KMS-11 (cell line): ENCODE data around the gene EFCC1.

Source experiments
- H2AFZ ChIP-seq: fragments of 200-600 bp; sonication (generic); 2 replicates; pipeline ENCODE4 v1.6.1; 2016; ENCODE audit warnings: antibody characterized with exemption, mixed run types, low read depth
- H3K27ac ChIP-seq: fragments of 200-600 bp; sonication (generic); 2 replicates; pipeline ENCODE4 v1.6.1; 2016; ENCODE audit warnings: mild to moderate bottlenecking, mixed run types
- H3K27me3 ChIP-seq: fragments of 200-600 bp; sonication (generic); 2 replicates; pipeline ENCODE4 v1.6.1; 2017; ENCODE audit warnings: mild to moderate bottlenecking, low read depth, mixed run types, moderate library complexity; ENCODE audit not compliant: insufficient read depth
- H3K36me3 ChIP-seq: fragments of 200-600 bp; sonication (generic); 2 replicates; pipeline ENCODE4 v1.6.1; 2017; ENCODE audit warnings: mild to moderate bottlenecking, mixed run types; ENCODE audit not compliant: insufficient read depth
- H3K4me1 ChIP-seq: fragments of 200-600 bp; sonication (generic); 2 replicates; pipeline ENCODE4 v1.6.1; 2016; ENCODE audit warnings: mild to moderate bottlenecking, low read depth, mixed run types; ENCODE audit not compliant: poor library complexity, severe bottlenecking
- H3K4me2 ChIP-seq: fragments of 200-600 bp; sonication (generic); 2 replicates; pipeline ENCODE4 v1.7.0; 2016; ENCODE audit warnings: mild to moderate bottlenecking, mixed run types
- H3K4me3 ChIP-seq: fragments of 200-600 bp; sonication (generic); IDR thresholded peaks from 2 replicates; pipeline ENCODE4 v1.6.1; 2017; ENCODE audit warnings: low read depth, low read length, mixed read lengths; ENCODE audit not compliant: insufficient read depth
- H3K79me2 ChIP-seq: fragments of 200-600 bp; sonication (generic); 2 replicates; pipeline ENCODE4 v1.6.1; 2016; ENCODE audit warnings: low read depth, mixed run types; ENCODE audit not compliant: insufficient read depth
- H3K9ac ChIP-seq: fragments of 200-600 bp; sonication (generic); 2 replicates; pipeline ENCODE4 v1.6.1; 2016; ENCODE audit warnings: mild to moderate bottlenecking, mixed run types
- H4K20me1 ChIP-seq: fragments of 200-600 bp; sonication (generic); 2 replicates; pipeline ENCODE4 v1.6.1; 2016; ENCODE audit warnings: mild to moderate bottlenecking, mixed run types; ENCODE audit not compliant: insufficient read depth
- CTCF ChIP-seq: fragments of 200-600 bp; sonication (generic); conservative IDR thresholded peaks from 2 replicates; pipeline ENCODE4 v1.6.1; 2017; ENCODE audit warnings: low read depth, mild to moderate bottlenecking, antibody characterized with exemption, low read length, moderate library complexity, mixed read lengths

Gene EFCC1, protein sequence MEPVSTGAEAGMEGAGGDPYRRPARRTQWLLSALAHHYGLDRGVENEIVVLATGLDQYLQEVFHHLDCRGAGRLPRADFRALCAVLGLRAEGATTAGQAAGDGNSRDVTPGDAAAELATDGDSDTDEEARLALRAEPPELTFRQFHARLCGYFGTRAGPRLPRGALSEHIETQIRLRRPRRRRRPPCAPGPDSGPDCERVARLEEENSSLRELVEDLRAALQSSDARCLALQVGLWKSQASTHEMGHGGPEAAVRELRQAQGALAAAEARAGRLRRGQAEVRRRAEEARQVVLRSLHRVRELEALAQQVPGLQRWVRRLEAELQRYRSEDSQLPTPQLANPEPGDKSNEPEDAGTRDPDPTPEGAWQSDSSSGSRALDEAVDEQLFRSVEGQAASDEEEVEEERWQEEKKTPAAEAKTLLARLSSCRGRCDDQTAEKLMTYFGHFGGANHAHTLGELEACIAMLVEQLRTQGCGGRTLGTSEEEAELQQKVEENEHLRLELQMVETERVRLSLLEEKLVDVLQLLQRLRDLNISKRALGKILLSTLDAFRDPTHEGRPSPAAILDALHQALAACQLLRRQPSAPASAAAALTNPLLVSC

GRCh38 chr3:129001101-129001805 is at the start of gene EFCC1:
EFCC1 (plus strand) TSS chr3:129001304; CDS start chr3:129001629, 325 bp downstream.
- Histone ChIP-seq H3K9ac (no peak within 1 kb of the TSS), H3K27ac (no peak within 1 kb of the TSS), H3K27me3 (no peaks in the 10 kb centered on the region), H3K36me3 (no peaks in the 10 kb centered on the region), H3K4me1 (peaks cover 25% of the 10 kb centered on the region), H3K4me2 (no peak within 1 kb of the TSS), H2AFZ (no peak within 1 kb of the TSS), H3K4me3 (no peak within 1 kb of the TSS), H4K20me1 (no peaks in the 10 kb centered on the region), H3K79me2 (no peaks in the 10 kb centered on the region)
- TF ChIP-seq CTCF, result no peak

GRCh38 chr3:128956440-128956839 is 44.7 kb upstream of the EFCC1 start:
- no peak for TF ChIP-seq CTCF
- Histone ChIP-seq H3K4me2 (no peak overlapping the region), H3K27ac (no peak overlapping the region), H3K27me3 (no peaks in the 10 kb centered on the region), H3K9ac (no peak overlapping the region), H2AFZ (no peak overlapping the region), H4K20me1 (no peaks in the 10 kb centered on the region), H3K4me3 (no peak overlapping the region), H3K4me1 (no peaks in the 10 kb centered on the region), H3K79me2 (no peaks in the 10 kb centered on the region), H3K36me3 (no peaks in the 10 kb centered on the region)

GRCh38 chr3:128965280-128965679 is 35.8 kb upstream of the EFCC1 start:
- no peak for TF ChIP-seq CTCF
- H3K36me3 ChIP-seq, result no peaks in the 10 kb centered on the region
- H3K4me3 ChIP-seq, result no peak overlapping the region
- H4K20me1 ChIP-seq, result no peaks in the 10 kb centered on the region
- no peaks in the 10 kb centered on the region for H3K79me2 ChIP-seq
- H3K4me1 ChIP-seq, result peaks cover under 1% of the 10 kb centered on the region
- no peak overlapping the region for H3K9ac ChIP-seq
- H3K27ac ChIP-seq, result no peak overlapping the region
- no peak overlapping the region for H3K4me2 ChIP-seq
- H3K27me3 ChIP-seq, result no peaks in the 10 kb centered on the region
- H2AFZ ChIP-seq, result no peak overlapping the region

GRCh38 chr3:128965818-128966217 is 35.3 kb upstream of the EFCC1 start:
- Histone ChIP-seq H2AFZ (no peak overlapping the region), H3K9ac (no peak overlapping the region), H3K36me3 (no peaks in the 10 kb centered on the region), H3K27ac (no peak overlapping the region), H3K27me3 (no peaks in the 10 kb centered on the region), H3K4me2 (no peak overlapping the region), H3K79me2 (no peaks in the 10 kb centered on the region), H4K20me1 (no peaks in the 10 kb centered on the region), H3K4me1 (peaks cover 6% of the 10 kb centered on the region), H3K4me3 (no peak overlapping the region)
- no peak for TF ChIP-seq CTCF
